Urinary bladder (tissue), 4 donors: Measurements from ENCODE around the gene GABRG1. TPM values are rescaled to one million over a fixed set of nuclear protein-coding genes. Genes with fewer than 3 reads are reported as not detected.

Source experiments
- DNase-seq: peaks from one replicate; pipeline ENCODE4 v3.0.0-alpha.2; 2015; ENCODE audit errors: extremely low spot score
- H3K27ac ChIP-seq: one replicate; pipeline ENCODE4 v1.5.1; 2013; ENCODE audit warnings: low read depth, mild to moderate bottlenecking, moderate library complexity
- H3K36me3 ChIP-seq: one replicate; pipeline ENCODE4 v1.6.1; 2013; ENCODE audit warnings: mild to moderate bottlenecking, moderate library complexity; ENCODE audit not compliant: insufficient read depth
- H3K4me1 ChIP-seq: one replicate; pipeline ENCODE4 v1.6.1; 2013; ENCODE audit warnings: mild to moderate bottlenecking, moderate library complexity; ENCODE audit not compliant: insufficient read depth
- H3K4me3 ChIP-seq: one replicate; pipeline ENCODE4 v1.5.1; 2013; ENCODE audit warnings: low read depth, low read length
- WGBS: extraction: QIAGEN DNeasy Blood & Tissue Kit; methylation state at CpG from one replicate; pipeline ENCODE4 v1.1.7; 2013; 5-methylcytosine and 5-hydroxymethylcytosine counted together
- polyA plus RNA-seq: library from polyadenylated mRNA; stranded (reverse); fragments of 200-250 nt; gene quantifications from one replicate; pipeline ENCODE4 v1.2.3, GENCODE V29; 2013
- total RNA-seq: library from RNA; depleted of rRNA; stranded (reverse); fragments of >200 nt; gene quantifications from one replicate; pipeline ENCODE4 v1.2.3, GENCODE V29; 2014
- donor health status: healthy with polysubstance abuse.
- donor health status: healthy.

Gene GABRG1
- total RNA-seq (0.11 TPM), polyA plus RNA-seq (0.01 TPM)

GRCh38 chr4:46123913-46124755, at the start of gene GABRG1:
GABRG1 (minus strand) TSS chr4:46124054; CDS start chr4:46123913, 141 bp downstream.
- Histone ChIP-seq H3K4me1 (no peaks in the 10 kb centered on the region), H3K36me3 (no peaks in the 10 kb centered on the region), H3K4me3 (no peak within 1 kb of the TSS), H3K27ac (no peak within 1 kb of the TSS)
- 8% methylated on average over 23 of the region's 23 CpGs for whole genome bisulfite sequencing
- no peak for DNase-seq

- Histone ChIP-seq H3K36me3 (no peaks in the 10 kb centered on the region), H3K27ac (no peak overlapping the region), H3K4me1 (no peaks in the 10 kb centered on the region), H3K4me3 (no peak overlapping the region)
- 77% methylated on average over 4 of the region's 4 CpGs for WGBS
- DNase-seq, result no peak
Measured at GRCh38 chr4:46146993-46147392, 23.1 kb upstream of the GABRG1 start.

GRCh38 chr4:46131498-46132057, 7.7 kb upstream of the GABRG1 start:
- Histone ChIP-seq H3K4me1 (no peaks in the 10 kb centered on the region), H3K4me3 (no peak overlapping the region), H3K36me3 (no peaks in the 10 kb centered on the region), H3K27ac (no peak overlapping the region)
- no peak for DNase-seq
- 46% methylated on average over 2 of the region's 2 CpGs for WGBS

- peak; percentile 5 for DNase-seq
Measured at GRCh38 chr4:46124773-46125413, 1.0 kb upstream of the GABRG1 start.

GRCh38 chr4:46081674-46082073, 42.2 kb downstream of the GABRG1 start:
- DNase-seq, result no peak
- no peak overlapping the region for H3K4me3 ChIP-seq
- no peaks in the 10 kb centered on the region for H3K36me3 ChIP-seq
- no peaks in the 10 kb centered on the region for H3K4me1 ChIP-seq
- WGBS, result 61% methylated on average over 5 of the region's 5 CpGs
- H3K27ac ChIP-seq, result no peak overlapping the region

More at GRCh38 chr4:46124773-46125413, 1.0 kb upstream of the GABRG1 start:
- Histone ChIP-seq H3K27ac (no peak overlapping the region), H3K36me3 (no peaks in the 10 kb centered on the region), H3K4me3 (no peak overlapping the region), H3K4me1 (no peaks in the 10 kb centered on the region)
- 30% methylated on average over 14 of the region's 14 CpGs for WGBS

GRCh38 chr4:46081248-46081647, 42.6 kb downstream of the GABRG1 start:
- Histone ChIP-seq H3K36me3 (no peaks in the 10 kb centered on the region), H3K4me1 (no peaks in the 10 kb centered on the region), H3K27ac (no peak overlapping the region), H3K4me3 (no peak overlapping the region)
- DNase-seq, result no peak

- no peaks in the 10 kb centered on the region for H3K36me3 ChIP-seq
- no peak for DNase-seq
- H3K27ac ChIP-seq, result no peak overlapping the region
- no peaks in the 10 kb centered on the region for H3K4me1 ChIP-seq
- no peak overlapping the region for H3K4me3 ChIP-seq
Measured at GRCh38 chr4:46073778-46074177, 50.1 kb downstream of the GABRG1 start.

- H3K36me3 ChIP-seq, result no peaks in the 10 kb centered on the region
- no peak overlapping the region for H3K4me3 ChIP-seq
- no peak for DNase-seq
- 82% methylated on average over 2 of the region's 2 CpGs for WGBS
- no peak overlapping the region for H3K27ac ChIP-seq
- H3K4me1 ChIP-seq, result no peaks in the 10 kb centered on the region
Measured at GRCh38 chr4:46051392-46051791, 72.5 kb downstream of the GABRG1 start.

GRCh38 chr4:46032056-46032455, 91.8 kb downstream of the GABRG1 start:
- 75% methylated on average over 1 of the region's 1 CpG for WGBS
- Histone ChIP-seq H3K4me3 (no peak overlapping the region), H3K27ac (no peak overlapping the region), H3K36me3 (no peaks in the 10 kb centered on the region), H3K4me1 (no peaks in the 10 kb centered on the region)
- DNase-seq, result no peak

GRCh38 chr4:46016306-46016705, 107.5 kb downstream of the GABRG1 start:
- no peak overlapping the region for H3K27ac ChIP-seq
- H3K4me3 ChIP-seq, result no peak overlapping the region
- no peaks in the 10 kb centered on the region for H3K36me3 ChIP-seq
- no peaks in the 10 kb centered on the region for H3K4me1 ChIP-seq
- DNase-seq, result no peak

- Histone ChIP-seq H3K27ac (no peak overlapping the region), H3K4me1 (no peaks in the 10 kb centered on the region), H3K36me3 (no peaks in the 10 kb centered on the region), H3K4me3 (no peak overlapping the region)
- no peak for DNase-seq
Measured at GRCh38 chr4:45992728-45993127, 131.1 kb downstream of the GABRG1 start.

- H3K27ac ChIP-seq, result no peak overlapping the region
- WGBS, result 63% methylated on average over 1 of the region's 1 CpG
- no peaks in the 10 kb centered on the region for H3K4me1 ChIP-seq
- no peak overlapping the region for H3K4me3 ChIP-seq
- no peaks in the 10 kb centered on the region for H3K36me3 ChIP-seq
- no peak for DNase-seq
Measured at GRCh38 chr4:45989775-45990174, 134.1 kb downstream of the GABRG1 start.

- 77% methylated on average over 1 of the region's 1 CpG for WGBS
- no peaks in the 10 kb centered on the region for H3K4me1 ChIP-seq
- DNase-seq, result no peak
- no peaks in the 10 kb centered on the region for H3K36me3 ChIP-seq
- H3K27ac ChIP-seq, result no peak overlapping the region
- H3K4me3 ChIP-seq, result no peak overlapping the region
Measured at GRCh38 chr4:45987858-45988257, 136.0 kb downstream of the GABRG1 start.
